Measurements from ENCODE around the gene DCUN1D4. TPM values are rescaled to one million over a fixed set of nuclear protein-coding genes. Genes with fewer than 3 reads are reported as not detected.
A peak's percentile ranks its signal among the peaks of the same experiment; 100 is the strongest.

DCUN1D4 gene
- total RNA-seq, 1 experiment from 2014 or later, result 34.3 TPM

DNA sequence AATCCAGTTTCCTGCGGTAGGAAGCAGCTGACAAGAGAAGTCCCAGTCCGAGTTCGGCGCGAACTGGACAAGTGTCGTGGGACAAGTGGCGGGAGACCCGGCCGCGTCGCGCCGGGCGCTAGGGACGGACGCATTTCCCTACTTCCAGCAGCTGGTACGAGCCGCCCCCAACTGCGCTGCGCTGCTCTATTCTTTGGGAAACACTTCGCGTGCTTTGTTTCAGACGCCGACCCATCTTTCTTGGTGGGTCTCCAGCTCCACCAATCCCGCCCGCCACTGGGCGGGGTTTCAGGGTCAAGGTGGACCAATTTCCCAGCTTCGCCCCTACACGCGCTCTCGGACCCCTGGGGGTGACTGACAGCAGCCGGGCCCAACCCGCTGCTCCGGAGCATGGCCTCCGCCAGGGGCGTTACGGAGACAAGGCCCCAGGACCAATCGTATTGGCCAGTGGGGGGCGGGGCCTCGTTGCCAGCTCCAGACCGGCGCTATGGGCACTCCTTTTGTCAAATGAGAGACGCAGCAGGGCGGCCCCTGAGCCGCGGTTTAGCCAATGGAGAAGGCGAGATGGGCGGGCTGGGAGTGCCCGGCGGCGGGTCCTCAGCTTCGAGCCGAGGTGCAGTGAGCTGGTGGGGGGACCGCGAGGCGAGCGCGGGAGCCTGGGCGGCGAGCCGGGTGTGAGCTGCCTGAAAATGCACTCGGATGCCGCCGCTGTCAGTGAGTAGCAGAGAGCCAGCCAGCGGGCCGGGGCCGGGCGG is at the start of gene DCUN1D4 (continued):
- TF ChIP-seq, protein P1, sequence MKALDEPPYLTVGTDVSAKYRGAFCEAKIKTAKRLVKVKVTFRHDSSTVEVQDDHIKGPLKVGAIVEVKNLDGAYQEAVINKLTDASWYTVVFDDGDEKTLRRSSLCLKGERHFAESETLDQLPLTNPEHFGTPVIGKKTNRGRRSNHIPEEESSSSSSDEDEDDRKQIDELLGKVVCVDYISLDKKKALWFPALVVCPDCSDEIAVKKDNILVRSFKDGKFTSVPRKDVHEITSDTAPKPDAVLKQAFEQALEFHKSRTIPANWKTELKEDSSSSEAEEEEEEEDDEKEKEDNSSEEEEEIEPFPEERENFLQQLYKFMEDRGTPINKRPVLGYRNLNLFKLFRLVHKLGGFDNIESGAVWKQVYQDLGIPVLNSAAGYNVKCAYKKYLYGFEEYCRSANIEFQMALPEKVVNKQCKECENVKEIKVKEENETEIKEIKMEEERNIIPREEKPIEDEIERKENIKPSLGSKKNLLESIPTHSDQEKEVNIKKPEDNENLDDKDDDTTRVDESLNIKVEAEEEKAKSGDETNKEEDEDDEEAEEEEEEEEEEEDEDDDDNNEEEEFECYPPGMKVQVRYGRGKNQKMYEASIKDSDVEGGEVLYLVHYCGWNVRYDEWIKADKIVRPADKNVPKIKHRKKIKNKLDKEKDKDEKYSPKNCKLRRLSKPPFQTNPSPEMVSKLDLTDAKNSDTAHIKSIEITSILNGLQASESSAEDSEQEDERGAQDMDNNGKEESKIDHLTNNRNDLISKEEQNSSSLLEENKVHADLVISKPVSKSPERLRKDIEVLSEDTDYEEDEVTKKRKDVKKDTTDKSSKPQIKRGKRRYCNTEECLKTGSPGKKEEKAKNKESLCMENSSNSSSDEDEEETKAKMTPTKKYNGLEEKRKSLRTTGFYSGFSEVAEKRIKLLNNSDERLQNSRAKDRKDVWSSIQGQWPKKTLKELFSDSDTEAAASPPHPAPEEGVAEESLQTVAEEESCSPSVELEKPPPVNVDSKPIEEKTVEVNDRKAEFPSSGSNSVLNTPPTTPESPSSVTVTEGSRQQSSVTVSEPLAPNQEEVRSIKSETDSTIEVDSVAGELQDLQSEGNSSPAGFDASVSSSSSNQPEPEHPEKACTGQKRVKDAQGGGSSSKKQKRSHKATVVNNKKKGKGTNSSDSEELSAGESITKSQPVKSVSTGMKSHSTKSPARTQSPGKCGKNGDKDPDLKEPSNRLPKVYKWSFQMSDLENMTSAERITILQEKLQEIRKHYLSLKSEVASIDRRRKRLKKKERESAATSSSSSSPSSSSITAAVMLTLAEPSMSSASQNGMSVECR (CRISPR knock-in tag; IDR thresholded peaks at IDR 0.05; ENCODE audit: borderline replicate concordance), result 0 out of 2 replicates have a peak, but pooled peaks have one; percentile 34
- no peak for TF ChIP-seq NFATC4 (CRISPR knock-in tag; IDR thresholded peaks at IDR 0.05)
- TF ChIP-seq RORB (CRISPR knock-in tag; IDR thresholded peaks at IDR 0.05), result no peak
- no peak for TF ChIP-seq GRHL2 (CRISPR knock-in tag; IDR thresholded peaks at IDR 0.05; ENCODE audit: insufficient replicate concordance, severe bottlenecking)
- no peak for TF ChIP-seq ZNF317 (CRISPR knock-in tag; IDR thresholded peaks at IDR 0.05; ENCODE audit: borderline replicate concordance, low read depth)
- TF ChIP-seq, protein P2, sequence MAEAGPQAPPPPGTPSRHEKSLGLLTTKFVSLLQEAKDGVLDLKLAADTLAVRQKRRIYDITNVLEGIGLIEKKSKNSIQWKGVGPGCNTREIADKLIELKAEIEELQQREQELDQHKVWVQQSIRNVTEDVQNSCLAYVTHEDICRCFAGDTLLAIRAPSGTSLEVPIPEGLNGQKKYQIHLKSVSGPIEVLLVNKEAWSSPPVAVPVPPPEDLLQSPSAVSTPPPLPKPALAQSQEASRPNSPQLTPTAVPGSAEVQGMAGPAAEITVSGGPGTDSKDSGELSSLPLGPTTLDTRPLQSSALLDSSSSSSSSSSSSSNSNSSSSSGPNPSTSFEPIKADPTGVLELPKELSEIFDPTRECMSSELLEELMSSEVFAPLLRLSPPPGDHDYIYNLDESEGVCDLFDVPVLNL (CRISPR knock-in tag; IDR thresholded peaks at IDR 0.05; ENCODE audit: borderline replicate concordance, low read depth), result no peak
- TF ChIP-seq, protein P3, sequence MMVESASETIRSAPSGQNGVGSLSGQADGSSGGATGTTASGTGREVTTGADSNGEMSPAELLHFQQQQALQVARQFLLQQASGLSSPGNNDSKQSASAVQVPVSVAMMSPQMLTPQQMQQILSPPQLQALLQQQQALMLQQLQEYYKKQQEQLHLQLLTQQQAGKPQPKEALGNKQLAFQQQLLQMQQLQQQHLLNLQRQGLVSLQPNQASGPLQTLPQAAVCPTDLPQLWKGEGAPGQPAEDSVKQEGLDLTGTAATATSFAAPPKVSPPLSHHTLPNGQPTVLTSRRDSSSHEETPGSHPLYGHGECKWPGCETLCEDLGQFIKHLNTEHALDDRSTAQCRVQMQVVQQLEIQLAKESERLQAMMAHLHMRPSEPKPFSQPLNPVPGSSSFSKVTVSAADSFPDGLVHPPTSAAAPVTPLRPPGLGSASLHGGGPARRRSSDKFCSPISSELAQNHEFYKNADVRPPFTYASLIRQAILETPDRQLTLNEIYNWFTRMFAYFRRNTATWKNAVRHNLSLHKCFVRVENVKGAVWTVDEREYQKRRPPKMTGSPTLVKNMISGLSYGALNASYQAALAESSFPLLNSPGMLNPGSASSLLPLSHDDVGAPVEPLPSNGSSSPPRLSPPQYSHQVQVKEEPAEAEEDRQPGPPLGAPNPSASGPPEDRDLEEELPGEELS (CRISPR knock-in tag; IDR thresholded peaks at IDR 0.05), result no peak
- peak; percentile 94 for TF ChIP-seq SP1 (CRISPR knock-in tag; conservative IDR thresholded peaks at IDR 0.05)
- TF ChIP-seq CBFB (CRISPR knock-in tag; IDR thresholded peaks at IDR 0.05; ENCODE audit: low read depth), result no peak
- TF ChIP-seq ZNF121 (CRISPR knock-in tag; IDR thresholded peaks at IDR 0.05), result no peak
- TF ChIP-seq, protein P4, sequence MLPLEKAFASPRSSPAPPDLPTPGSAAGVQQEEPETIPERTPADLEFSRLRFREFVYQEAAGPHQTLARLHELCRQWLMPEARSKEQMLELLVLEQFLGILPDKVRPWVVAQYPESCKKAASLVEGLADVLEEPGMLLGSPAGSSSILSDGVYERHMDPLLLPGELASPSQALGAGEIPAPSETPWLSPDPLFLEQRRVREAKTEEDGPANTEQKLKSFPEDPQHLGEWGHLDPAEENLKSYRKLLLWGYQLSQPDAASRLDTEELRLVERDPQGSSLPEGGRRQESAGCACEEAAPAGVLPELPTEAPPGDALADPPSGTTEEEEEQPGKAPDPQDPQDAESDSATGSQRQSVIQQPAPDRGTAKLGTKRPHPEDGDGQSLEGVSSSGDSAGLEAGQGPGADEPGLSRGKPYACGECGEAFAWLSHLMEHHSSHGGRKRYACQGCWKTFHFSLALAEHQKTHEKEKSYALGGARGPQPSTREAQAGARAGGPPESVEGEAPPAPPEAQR (CRISPR knock-in tag; IDR thresholded peaks at IDR 0.05), result no peak
- TF ChIP-seq GTF2I (CRISPR knock-in tag; conservative IDR thresholded peaks at IDR 0.05), result no peak
- TF ChIP-seq ESRRA (CRISPR knock-in tag; IDR thresholded peaks at IDR 0.05; ENCODE audit: borderline replicate concordance), result no peak
- TF ChIP-seq, protein P5, sequence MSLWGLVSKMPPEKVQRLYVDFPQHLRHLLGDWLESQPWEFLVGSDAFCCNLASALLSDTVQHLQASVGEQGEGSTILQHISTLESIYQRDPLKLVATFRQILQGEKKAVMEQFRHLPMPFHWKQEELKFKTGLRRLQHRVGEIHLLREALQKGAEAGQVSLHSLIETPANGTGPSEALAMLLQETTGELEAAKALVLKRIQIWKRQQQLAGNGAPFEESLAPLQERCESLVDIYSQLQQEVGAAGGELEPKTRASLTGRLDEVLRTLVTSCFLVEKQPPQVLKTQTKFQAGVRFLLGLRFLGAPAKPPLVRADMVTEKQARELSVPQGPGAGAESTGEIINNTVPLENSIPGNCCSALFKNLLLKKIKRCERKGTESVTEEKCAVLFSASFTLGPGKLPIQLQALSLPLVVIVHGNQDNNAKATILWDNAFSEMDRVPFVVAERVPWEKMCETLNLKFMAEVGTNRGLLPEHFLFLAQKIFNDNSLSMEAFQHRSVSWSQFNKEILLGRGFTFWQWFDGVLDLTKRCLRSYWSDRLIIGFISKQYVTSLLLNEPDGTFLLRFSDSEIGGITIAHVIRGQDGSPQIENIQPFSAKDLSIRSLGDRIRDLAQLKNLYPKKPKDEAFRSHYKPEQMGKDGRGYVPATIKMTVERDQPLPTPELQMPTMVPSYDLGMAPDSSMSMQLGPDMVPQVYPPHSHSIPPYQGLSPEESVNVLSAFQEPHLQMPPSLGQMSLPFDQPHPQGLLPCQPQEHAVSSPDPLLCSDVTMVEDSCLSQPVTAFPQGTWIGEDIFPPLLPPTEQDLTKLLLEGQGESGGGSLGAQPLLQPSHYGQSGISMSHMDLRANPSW (CRISPR knock-in tag; conservative IDR thresholded peaks at IDR 0.05; ENCODE audit: low read depth), result no peak
- TF ChIP-seq TP53 (CRISPR knock-in tag; IDR thresholded peaks at IDR 0.05), result no peak
- TF ChIP-seq, protein P6, sequence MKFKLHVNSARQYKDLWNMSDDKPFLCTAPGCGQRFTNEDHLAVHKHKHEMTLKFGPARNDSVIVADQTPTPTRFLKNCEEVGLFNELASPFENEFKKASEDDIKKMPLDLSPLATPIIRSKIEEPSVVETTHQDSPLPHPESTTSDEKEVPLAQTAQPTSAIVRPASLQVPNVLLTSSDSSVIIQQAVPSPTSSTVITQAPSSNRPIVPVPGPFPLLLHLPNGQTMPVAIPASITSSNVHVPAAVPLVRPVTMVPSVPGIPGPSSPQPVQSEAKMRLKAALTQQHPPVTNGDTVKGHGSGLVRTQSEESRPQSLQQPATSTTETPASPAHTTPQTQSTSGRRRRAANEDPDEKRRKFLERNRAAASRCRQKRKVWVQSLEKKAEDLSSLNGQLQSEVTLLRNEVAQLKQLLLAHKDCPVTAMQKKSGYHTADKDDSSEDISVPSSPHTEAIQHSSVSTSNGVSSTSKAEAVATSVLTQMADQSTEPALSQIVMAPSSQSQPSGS (CRISPR knock-in tag; IDR thresholded peaks at IDR 0.05; ENCODE audit: borderline replicate concordance, low read depth), result no peak
- no peak for TF ChIP-seq NFE2L1 (CRISPR knock-in tag; IDR thresholded peaks at IDR 0.05)
- TF ChIP-seq, protein P7, sequence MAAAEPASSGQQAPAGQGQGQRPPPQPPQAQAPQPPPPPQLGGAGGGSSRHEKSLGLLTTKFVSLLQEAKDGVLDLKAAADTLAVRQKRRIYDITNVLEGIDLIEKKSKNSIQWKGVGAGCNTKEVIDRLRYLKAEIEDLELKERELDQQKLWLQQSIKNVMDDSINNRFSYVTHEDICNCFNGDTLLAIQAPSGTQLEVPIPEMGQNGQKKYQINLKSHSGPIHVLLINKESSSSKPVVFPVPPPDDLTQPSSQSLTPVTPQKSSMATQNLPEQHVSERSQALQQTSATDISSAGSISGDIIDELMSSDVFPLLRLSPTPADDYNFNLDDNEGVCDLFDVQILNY (CRISPR knock-in tag; IDR thresholded peaks at IDR 0.05), result peak; percentile 27; the same call in 1 of the 2 replicates
- TF ChIP-seq ZNF263 (CRISPR knock-in tag; IDR thresholded peaks at IDR 0.05; ENCODE audit: low read depth), result no peak
- TF ChIP-seq, protein P8, sequence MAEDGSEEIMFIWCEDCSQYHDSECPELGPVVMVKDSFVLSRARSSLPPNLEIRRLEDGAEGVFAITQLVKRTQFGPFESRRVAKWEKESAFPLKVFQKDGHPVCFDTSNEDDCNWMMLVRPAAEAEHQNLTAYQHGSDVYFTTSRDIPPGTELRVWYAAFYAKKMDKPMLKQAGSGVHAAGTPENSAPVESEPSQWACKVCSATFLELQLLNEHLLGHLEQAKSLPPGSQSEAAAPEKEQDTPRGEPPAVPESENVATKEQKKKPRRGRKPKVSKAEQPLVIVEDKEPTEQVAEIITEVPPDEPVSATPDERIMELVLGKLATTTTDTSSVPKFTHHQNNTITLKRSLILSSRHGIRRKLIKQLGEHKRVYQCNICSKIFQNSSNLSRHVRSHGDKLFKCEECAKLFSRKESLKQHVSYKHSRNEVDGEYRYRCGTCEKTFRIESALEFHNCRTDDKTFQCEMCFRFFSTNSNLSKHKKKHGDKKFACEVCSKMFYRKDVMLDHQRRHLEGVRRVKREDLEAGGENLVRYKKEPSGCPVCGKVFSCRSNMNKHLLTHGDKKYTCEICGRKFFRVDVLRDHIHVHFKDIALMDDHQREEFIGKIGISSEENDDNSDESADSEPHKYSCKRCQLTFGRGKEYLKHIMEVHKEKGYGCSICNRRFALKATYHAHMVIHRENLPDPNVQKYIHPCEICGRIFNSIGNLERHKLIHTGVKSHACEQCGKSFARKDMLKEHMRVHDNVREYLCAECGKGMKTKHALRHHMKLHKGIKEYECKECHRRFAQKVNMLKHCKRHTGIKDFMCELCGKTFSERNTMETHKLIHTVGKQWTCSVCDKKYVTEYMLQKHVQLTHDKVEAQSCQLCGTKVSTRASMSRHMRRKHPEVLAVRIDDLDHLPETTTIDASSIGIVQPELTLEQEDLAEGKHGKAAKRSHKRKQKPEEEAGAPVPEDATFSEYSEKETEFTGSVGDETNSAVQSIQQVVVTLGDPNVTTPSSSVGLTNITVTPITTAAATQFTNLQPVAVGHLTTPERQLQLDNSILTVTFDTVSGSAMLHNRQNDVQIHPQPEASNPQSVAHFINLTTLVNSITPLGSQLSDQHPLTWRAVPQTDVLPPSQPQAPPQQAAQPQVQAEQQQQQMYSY (CRISPR knock-in tag; IDR thresholded peaks at IDR 0.05), result no peak

Measured in WTC11 (cell line).